Heart left ventricle (tissue), 16 donors: Measurements from ENCODE around the gene MVB12B. TPM values are rescaled to one million over a fixed set of nuclear protein-coding genes. Genes with fewer than 3 reads are reported as not detected.
A peak's percentile ranks its signal among the peaks of the same experiment; 100 is the strongest.

Experiments
- ATAC-seq, 4 donors: fragments of 200-7000 bp; cut with Tn5 transposase; one replicate each; pipeline ENCODE4 v1.9.1; 2020 to 2022; ENCODE audit warnings: moderate library complexity in 4 of 4, mild to moderate bottlenecking in 3 of 4, moderate number of reproducible peaks in 1 of 4
- DNase-seq, 5 donors: peaks; one replicate each; pipeline ENCODE4 v3.0.0-alpha.2; 2020
- H3K27ac ChIP-seq, 12 donors: fragments of 200-600 bp; sonication (generic) in 4 of 12; one replicate each; pipeline versions ENCODE4 v1.5.0 to v1.8.0; 2016 to 2022; ENCODE audit warnings: mild to moderate bottlenecking in 2 of 12
- H3K27me3 ChIP-seq, 9 donors: fragments of 200-600 bp; sonication (generic) in 2 of 9; one replicate each; pipeline versions ENCODE4 v1.5.1 to v1.8.0; 2016 to 2022; ENCODE audit warnings: mild to moderate bottlenecking in 3 of 9
- H3K36me3 ChIP-seq, 9 donors: fragments of 200-600 bp; sonication (generic) in 2 of 9; one replicate each; pipeline versions ENCODE4 v1.5.0 to v1.8.0; 2018 to 2022; ENCODE audit warnings: mild to moderate bottlenecking in 2 of 9
- H3K4me1 ChIP-seq, 12 donors: fragments of 200-600 bp; sonication (generic) in 4 of 12; one replicate each; pipeline versions ENCODE4 v1.5.0 to v1.8.0; 2016 to 2022; ENCODE audit warnings: mild to moderate bottlenecking in 3 of 12
- H3K4me3 ChIP-seq, 12 donors: fragments of 200-600 bp; sonication (generic) in 4 of 12; one replicate each; pipeline versions ENCODE4 v1.5.0 to v1.8.0; 2017 to 2022; ENCODE audit warnings: mild to moderate bottlenecking in 9 of 12, moderate library complexity in 4 of 12
- H3K9me3 ChIP-seq, 12 donors: fragments of 200-600 bp; sonication (generic) in 4 of 12; one replicate each; pipeline versions ENCODE4 v1.5.0 to v1.8.0; 2016 to 2022; ENCODE audit warnings: mild to moderate bottlenecking in 1 of 12
- POLR2A ChIP-seq, 2 donors: fragments of 450-650 bp; IDR thresholded peaks; one replicate each; pipeline ENCODE4 v1.6.1; 2017; ENCODE audit warnings: antibody characterized with exemption in 2 of 2, mild to moderate bottlenecking in 2 of 2, moderate library complexity in 2 of 2
- WGBS, 4 donors: extraction: QIAGEN DNeasy Blood & Tissue Kit in 2 of 4; methylation state at CpG; one replicate each; pipeline versions ENCODE4 v1.1.5 to v1.1.7; 2013 to 2018; 5-methylcytosine and 5-hydroxymethylcytosine counted together
- intact Hi-C, 10 donors: fragments of 100-400 bp; cut with DNase I; formaldehyde crosslinking; loops; one replicate each; pipeline versions ENCODE4 v1.11.1 to v1.14.2; 2022
- polyA plus RNA-seq, 2 donors: library from polyadenylated mRNA; stranded (reverse); fragments of 200-250 nt; gene quantifications; one replicate each; pipeline ENCODE4 v1.2.3, GENCODE V29; 2013
- total RNA-seq, 9 donors: library from RNA; depleted of rRNA in 2 of 9; stranded (reverse); fragments of >200 nt in 2 of 9; fragmentation: NEBNext Ultra II Directional in 3 of 9; extraction: Animal tissue kit (Norgen Biotek cat#: 25700) in 3 of 9; gene quantifications; one replicate each; pipeline versions ENCODE4 v1.1.0 to v1.2.4, GENCODE V29; 2016 to 2023
- TF ChIP-seq, protein P1 (sequence below), 12 donors: fragments of 200-600 bp; sonication (generic) in 4 of 12; IDR thresholded peaks; one replicate each; pipeline versions ENCODE4 v1.5.0 to v1.8.0; 2018 to 2022; ENCODE audit warnings: antibody characterized with exemption in 12 of 12, mild to moderate bottlenecking in 5 of 12
- donor health status: ischemic (EF 13 %, LVEDD 7.1; RV severe dilation, severe dysfunction).
- donor health status: healthy with polysubstance abuse.
- donor health status: DM: no; HTN: yes; CAD: no.
- donor health status: DM: no; HTN: no; CAD: no.
- donor health status: ischemic (EF 25% LVEDD 6.9; RV normal size, moderate dysfunction).
- donor health status: ischemic (EF 25% LVEDD 5.7; RV mildly dilated, moderate dysfunction).
- donor health status: healthy.
- donor health status: DM: yes; HTN: yes; CAD: no.
- donor health status: ischemic (EF 35%, LVEDD 5.7; RV mildly dilated, moderate dysfunction).
- donor health status: nonischemic (EF 11% LVEDD 7.7; RV severe dilation, severe dysfunction).
- donor health status: DM: yes; HTN: yes; CAD: no.
- donor health status: PGD.
- donor health status: ischemic (EF 29% LVEDD 5.4; RV normal size, mild dysfunction).
- donor health status: nonischemic (EF 23%, LVEDD 6.1; RV moderate dilation, normal function).

Gene MVB12B
- total and polyA plus RNA-seq, 11 donors: 4.9 to 16.2 (median 11.0) TPM

- ATAC-seq: peak in 1 of 4 donors; percentile 22
Observed at GRCh38 chr9:126367139-126367538, 40.5 kb downstream of the MVB12B start.

GRCh38 chr9:126367616-126368015, 41.0 kb downstream of the MVB12B start:
- Histone ChIP-seq H3K36me3 (peaks cover 0 to 5% (median 0%) of the 10 kb centered on the region in 9 donors), H3K27me3 (no peaks in the 10 kb centered on the region), H3K27ac (no peak overlapping the region), H3K4me3 (no peak overlapping the region), H3K4me1 (peaks cover 0 to 20% (median 0%) of the 10 kb centered on the region in 12 donors), H3K9me3 (peaks cover 0 to 6% (median under 1%) of the 10 kb centered on the region in 12 donors)
- WGBS, 4 donors: 80 to 85% (median 82%) methylated on average over 3 of the region's 3 CpGs
- TF ChIP-seq, protein P1, sequence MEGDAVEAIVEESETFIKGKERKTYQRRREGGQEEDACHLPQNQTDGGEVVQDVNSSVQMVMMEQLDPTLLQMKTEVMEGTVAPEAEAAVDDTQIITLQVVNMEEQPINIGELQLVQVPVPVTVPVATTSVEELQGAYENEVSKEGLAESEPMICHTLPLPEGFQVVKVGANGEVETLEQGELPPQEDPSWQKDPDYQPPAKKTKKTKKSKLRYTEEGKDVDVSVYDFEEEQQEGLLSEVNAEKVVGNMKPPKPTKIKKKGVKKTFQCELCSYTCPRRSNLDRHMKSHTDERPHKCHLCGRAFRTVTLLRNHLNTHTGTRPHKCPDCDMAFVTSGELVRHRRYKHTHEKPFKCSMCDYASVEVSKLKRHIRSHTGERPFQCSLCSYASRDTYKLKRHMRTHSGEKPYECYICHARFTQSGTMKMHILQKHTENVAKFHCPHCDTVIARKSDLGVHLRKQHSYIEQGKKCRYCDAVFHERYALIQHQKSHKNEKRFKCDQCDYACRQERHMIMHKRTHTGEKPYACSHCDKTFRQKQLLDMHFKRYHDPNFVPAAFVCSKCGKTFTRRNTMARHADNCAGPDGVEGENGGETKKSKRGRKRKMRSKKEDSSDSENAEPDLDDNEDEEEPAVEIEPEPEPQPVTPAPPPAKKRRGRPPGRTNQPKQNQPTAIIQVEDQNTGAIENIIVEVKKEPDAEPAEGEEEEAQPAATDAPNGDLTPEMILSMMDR (IDR thresholded peaks at IDR 0.05): no peak
- TF ChIP-seq POLR2A (IDR thresholded peaks at IDR 0.05): no peak
- DNase-seq: no peak
- no peak for ATAC-seq
- intact Hi-C loops: no loop called here

More at GRCh38 chr9:126367139-126367538, 40.5 kb downstream of the MVB12B start:
- H3K27me3 ChIP-seq: no peaks in the 10 kb centered on the region
- peaks cover 0 to 11% (median 5%) of the 10 kb centered on the region in 12 donors for H3K9me3 ChIP-seq
- peak overlapping the region in 1 of 12 donors; percentile 50 for H3K27ac ChIP-seq
- no peak for DNase-seq
- no peak overlapping the region for H3K4me3 ChIP-seq
- intact Hi-C loops: no loop called here
- 92 to 95% (median 94%) methylated on average over 13 of the region's 13 CpGs for WGBS, 4 donors
- peaks cover 0 to 5% (median 0%) of the 10 kb centered on the region in 9 donors for H3K36me3 ChIP-seq
- no peak for TF ChIP-seq POLR2A (IDR thresholded peaks at IDR 0.05)
- H3K4me1 ChIP-seq: peaks cover 0 to 16% (median 0%) of the 10 kb centered on the region in 12 donors

- no peaks in the 10 kb centered on the region for H3K27me3 ChIP-seq
- peaks cover 0 to 2% (median 0%) of the 10 kb centered on the region in 12 donors for H3K9me3 ChIP-seq
- WGBS, 4 donors: 95 to 98% (median 96%) methylated on average over 7 of the region's 7 CpGs
- no peak for ATAC-seq
- no peak overlapping the region for H3K27ac ChIP-seq
- no peak for DNase-seq
- intact Hi-C loops: no loop called here
- no peak for TF ChIP-seq POLR2A (IDR thresholded peaks at IDR 0.05)
- TF ChIP-seq, protein P1 (IDR thresholded peaks at IDR 0.05): no peak
- H3K36me3 ChIP-seq: peaks cover 0 to 5% (median 0%) of the 10 kb centered on the region in 9 donors
- H3K4me1 ChIP-seq: peaks cover 0 to 24% (median 2%) of the 10 kb centered on the region in 12 donors
- no peak overlapping the region for H3K4me3 ChIP-seq
Observed at GRCh38 chr9:126368020-126368419, 41.4 kb downstream of the MVB12B start.

DNA sequence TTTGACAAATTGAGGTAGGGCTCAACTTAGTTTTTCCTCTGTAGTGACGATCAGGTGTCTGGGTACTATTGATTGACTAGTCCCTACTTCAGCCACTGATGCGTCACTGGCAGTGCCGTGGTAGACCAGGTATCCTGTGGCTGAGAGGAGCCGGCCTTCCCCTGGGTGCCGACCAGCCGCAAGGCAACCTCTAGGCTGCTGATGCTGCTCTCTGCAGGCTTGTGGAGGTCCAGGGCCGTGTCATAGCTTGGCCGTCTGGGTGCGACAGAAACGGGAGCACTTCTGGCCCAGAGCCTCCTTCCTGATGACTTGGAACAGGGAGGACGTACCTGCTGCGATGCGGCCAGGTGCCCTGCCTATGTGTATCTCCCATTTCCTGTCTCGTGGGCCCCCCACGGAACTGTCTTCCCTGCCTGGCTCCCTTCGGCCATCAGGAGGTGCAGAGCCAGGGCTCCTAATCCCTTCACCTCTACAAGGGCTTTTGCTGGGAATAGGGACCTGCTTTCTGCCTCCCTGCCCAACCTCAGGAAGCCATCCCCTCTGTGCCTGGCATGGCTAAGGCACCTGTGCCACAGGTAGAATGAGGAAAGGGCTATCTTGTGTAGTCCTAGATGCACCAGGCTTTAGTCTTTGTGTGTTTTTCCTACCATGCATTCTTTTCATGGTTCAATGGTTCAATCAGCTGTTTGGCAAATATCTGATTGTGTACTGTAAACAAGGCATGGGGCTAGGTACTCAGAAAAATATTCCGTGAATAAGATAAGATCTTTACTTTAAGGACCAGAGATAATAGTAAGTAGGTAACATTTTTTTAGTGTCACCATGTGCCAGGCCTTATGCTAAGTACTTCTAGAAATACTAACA, 44.6 kb downstream of the MVB12B start:
- no peak for DNase-seq
- H3K4me1 ChIP-seq: peaks cover 0 to 42% (median 18%) of the 10 kb centered on the region in 12 donors
- no peak for ATAC-seq
- intact Hi-C loops: no loop called here
- H3K36me3 ChIP-seq: peaks cover 0 to 5% (median 0%) of the 10 kb centered on the region in 9 donors
- no peak overlapping the region for H3K4me3 ChIP-seq
- H3K9me3 ChIP-seq: no peaks in the 10 kb centered on the region
- WGBS, 4 donors: 94 to 97% (median 95%) methylated on average over 14 to 17 of the region's 17 CpGs
- TF ChIP-seq POLR2A (IDR thresholded peaks at IDR 0.05): no peak
- TF ChIP-seq, protein P1 (IDR thresholded peaks at IDR 0.05): no peak
- H3K27ac ChIP-seq: no peak overlapping the region
- H3K27me3 ChIP-seq: no peaks in the 10 kb centered on the region
